Measurements from ENCODE around the gene CAMK4. TPM values are rescaled to one million over a fixed set of nuclear protein-coding genes. Genes with fewer than 3 reads are reported as not detected.

CAMK4 gene
- total and polyA plus RNA-seq, 2 of the 8 experiments (the other 6 are each of a cell fraction or from before 2014, with no cell fraction given): 1.8 to 8.3 TPM

- H3K27ac ChIP-seq (ENCODE audit: low read depth, low read length): no peak overlapping the region
- no peak overlapping the region for H2BK15ac ChIP-seq (ENCODE audit: low read length)
- H3K14ac ChIP-seq (ENCODE audit: insufficient read length): no peak overlapping the region
- no peak for DNase-seq (ENCODE audit: low read depth in 1 of 2, low spot score in 2 of 2)
- H3K4ac ChIP-seq (replicated peaks; ENCODE audit: insufficient read length, low read depth, low read length): no peak overlapping the region
- H2AFZ ChIP-seq (ENCODE audit: low read length): no peak overlapping the region
- 100% methylated on average over 1 of the region's 1 CpG; no CpG with 5 or more reads in 1 of the 2 experiments for WGBS, 2 experiments (ENCODE audit: extremely low coverage in 1 of 2, insufficient coverage in 1 of 2, insufficient read length in 1 of 2, insufficient replicate concordance in 2 of 2, low coverage in 1 of 2, low lambda C conversion rate in 2 of 2, missing lambda C conversion rate in 1 of 2)
- no peaks in the 10 kb centered on the region for H3K79me1 ChIP-seq (ENCODE audit: low read depth, low read length)
- H4K8ac ChIP-seq (ENCODE audit: extremely low read depth, insufficient read depth, low read length): no peak overlapping the region
- H4K20me1 ChIP-seq (replicated peaks in 1 of 2; ENCODE audit: control insufficient read depth in 1 of 2, insufficient read depth in 2 of 2, low read length in 2 of 2): no peaks in the 10 kb centered on the region
- H3K4me2 ChIP-seq (ENCODE audit: insufficient read depth in 1 of 2, low read depth in 2 of 2, low read length in 2 of 2): no peak overlapping the region
- no peak overlapping the region for H3K9ac ChIP-seq (replicated peaks in 1 of 4; ENCODE audit: extremely low read depth in 1 of 4, low read depth in 3 of 4, low read length in 3 of 4)
- H4K5ac ChIP-seq (ENCODE audit: insufficient read length, low read depth, low read length): no peak overlapping the region
- no peaks in the 10 kb centered on the region for H3K79me2 ChIP-seq (ENCODE audit: control insufficient read depth in 1 of 2, insufficient read depth in 2 of 2, low read length in 2 of 2)
- H2BK20ac ChIP-seq (ENCODE audit: low read length): no peak overlapping the region
- H3K18ac ChIP-seq (ENCODE audit: extremely low read depth, low read length): no peak overlapping the region
- ChIA-PET POLR2A (ENCODE audit: partially characterized antibody) (no interaction called here), CTCF (ENCODE audit: partially characterized antibody) (no interaction called here)
- H3K23me2 ChIP-seq (ENCODE audit: low read depth, low read length): no peaks in the 10 kb centered on the region
- H2AK5ac ChIP-seq (ENCODE audit: low read depth, low read length): no peak overlapping the region
- no peak overlapping the region for H2BK12ac ChIP-seq (ENCODE audit: low read depth, low read length)
- no peak overlapping the region for H3K56ac ChIP-seq (replicated peaks; ENCODE audit: insufficient read length, low read depth, low read length)
- no peaks in the 10 kb centered on the region for H3K27me3 ChIP-seq (replicated peaks in 1 of 4; ENCODE audit: control insufficient read depth in 3 of 4, extremely low read depth in 1 of 4, insufficient read depth in 3 of 4, low read length in 3 of 4)
- no peaks in the 10 kb centered on the region for H3K4me1 ChIP-seq (replicated peaks in 1 of 4; ENCODE audit: control insufficient read depth in 3 of 4, insufficient read depth in 4 of 4, low read length in 3 of 4)
- no peak overlapping the region for H3K4me3 ChIP-seq (ENCODE audit: extremely low read depth in 1 of 4, insufficient read depth in 2 of 4, low read depth in 3 of 4, low read length in 4 of 4)
- no peak overlapping the region for H2BK120ac ChIP-seq (replicated peaks; ENCODE audit: low read depth, low read length)
- H4K91ac ChIP-seq (replicated peaks; ENCODE audit: insufficient read length, low read length): no peak overlapping the region
- no peak overlapping the region for H2BK5ac ChIP-seq (ENCODE audit: low read depth, low read length)
- no peaks in the 10 kb centered on the region for H3K9me3 ChIP-seq (ENCODE audit: insufficient read depth in 2 of 2, low read depth in 1 of 2, low read length in 1 of 2)
- no peaks in the 10 kb centered on the region for H3K36me3 ChIP-seq (ENCODE audit: control insufficient read depth in 2 of 4, insufficient read depth in 4 of 4, low read length in 3 of 4)
- H3K23ac ChIP-seq (ENCODE audit: insufficient read length): no peak overlapping the region
- no peak for FAIRE-seq
- TF ChIP-seq EZH2 (IDR thresholded peaks at IDR 0.05; ENCODE audit: low read depth, low read length, severe bottlenecking) (no peak), CREB1 (IDR thresholded peaks at IDR 0.05) (no peak), SP1 (IDR thresholded peaks at IDR 0.05; ENCODE audit: low read depth, low read length) (no peak), ATF3 (IDR thresholded peaks at IDR 0.05; ENCODE audit: insufficient read depth, low read depth, low read length) (no peak), CBX8 (IDR thresholded peaks at IDR 0.05; ENCODE audit: borderline replicate concordance, low read depth, low read length) (no peak), RAD21 (IDR thresholded peaks at IDR 0.05 in 1 of 2, conservative IDR thresholded peaks at IDR 0.05 in 1 of 2; ENCODE audit: low read depth in 2 of 2, low read length in 2 of 2) (no peak), HDAC6 (IDR thresholded peaks at IDR 0.05; ENCODE audit: low read depth, low read length) (no peak), POU5F1 (IDR thresholded peaks at IDR 0.05; ENCODE audit: low read depth, low read length) (no peak), NANOG (IDR thresholded peaks at IDR 0.05; ENCODE audit: insufficient read depth, low read depth, low read length, poor library complexity, severe bottlenecking) (no peak), RNF2 (IDR thresholded peaks at IDR 0.05; ENCODE audit: borderline replicate concordance, low read depth, low read length, missing control alignments, poor library complexity, severe bottlenecking) (no peak), KDM5A (IDR thresholded peaks at IDR 0.05; ENCODE audit: low read length) (no peak), PHF8 (conservative IDR thresholded peaks at IDR 0.05; ENCODE audit: low read depth, low read length) (no peak)
These were observed 210.6 kb downstream of the CAMK4 start for GRCh38 chr5:111434800-111435199.

Data from H1 (cell line).